ENCODE results near the gene FBXW8.

Gene FBXW8

DNA sequence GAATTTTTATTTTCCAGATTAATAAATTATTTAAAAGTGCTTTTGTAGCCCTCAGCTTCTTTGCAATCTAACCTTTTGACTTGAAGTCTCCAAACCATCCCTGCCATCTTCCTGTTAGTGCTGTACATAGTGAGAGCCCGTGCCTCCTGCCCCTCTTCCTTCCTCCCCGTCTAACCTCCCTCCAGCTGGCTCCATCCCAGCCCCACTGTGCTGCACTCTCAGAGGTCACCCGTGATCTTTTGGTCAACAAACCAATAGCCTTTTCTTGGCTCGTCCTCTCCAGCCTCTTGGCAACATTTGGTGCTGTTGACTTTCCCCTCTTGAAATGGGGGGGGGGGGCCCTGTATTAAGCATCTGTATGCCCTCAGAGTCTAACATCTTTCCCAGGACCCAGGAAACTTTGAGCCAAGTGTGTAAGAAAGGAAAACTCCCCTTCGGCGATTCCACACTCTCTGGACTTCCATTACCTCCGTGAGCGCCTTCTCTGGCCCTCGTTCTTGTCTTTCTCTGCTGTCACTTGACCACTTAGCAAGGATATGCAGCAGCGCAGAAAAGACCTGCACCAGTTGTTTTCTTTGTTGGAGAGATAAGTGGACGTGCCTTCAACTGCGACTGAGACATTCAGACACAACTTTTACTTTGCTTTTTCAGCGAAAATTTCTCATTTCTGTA lies 44.1 kb downstream of the FBXW8 start:
- H3K4me3 Mint-ChIP-seq = no peak overlapping the region
- no peaks in the 10 kb centered on the region for H3K9me3 Mint-ChIP-seq
- no peaks in the 10 kb centered on the region for H3K27me3 Mint-ChIP-seq
- ATAC-seq = no peak
- no peak overlapping the region for H3K27ac Mint-ChIP-seq
- peaks cover 6% of the 10 kb centered on the region for H3K4me1 Mint-ChIP-seq
- H3K36me3 Mint-ChIP-seq = peaks cover 36% of the 10 kb centered on the region

DNA sequence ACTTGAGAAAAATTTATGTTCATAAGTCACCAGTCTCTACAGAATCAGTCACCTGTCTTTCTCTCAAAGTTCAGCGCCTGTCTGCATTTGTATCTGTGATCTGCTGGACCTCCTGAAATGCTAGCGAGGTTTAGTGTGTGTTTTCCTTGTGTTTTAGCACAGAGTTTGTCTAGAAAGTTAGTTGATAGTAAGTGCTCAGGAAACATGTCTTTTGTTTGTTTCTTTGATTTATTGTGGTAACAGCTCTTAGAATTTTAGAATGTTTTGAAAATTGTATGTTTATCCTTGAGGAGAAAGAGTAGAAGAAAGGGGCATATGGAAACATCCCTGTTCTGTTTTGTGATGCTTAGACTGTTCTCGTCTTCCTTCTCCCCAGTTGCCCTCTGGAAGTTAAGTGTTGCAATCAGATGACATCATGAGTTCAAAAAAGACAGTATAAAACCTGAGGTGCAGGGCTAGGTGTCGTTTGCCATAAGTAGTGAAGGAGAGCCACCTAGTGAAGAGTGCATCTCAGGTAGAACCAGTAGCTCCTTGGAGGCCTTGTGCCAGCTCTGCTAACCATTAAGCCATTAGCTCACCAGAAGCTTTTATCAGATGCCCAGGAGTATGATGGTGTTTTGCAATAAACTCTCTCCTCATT lies 44.8 kb downstream of the FBXW8 start:
- Mint-ChIP-seq H3K4me3 (no peak overlapping the region), H3K27me3 (no peaks in the 10 kb centered on the region), H3K4me1 (peaks cover 13% of the 10 kb centered on the region), H3K36me3 (peaks cover 32% of the 10 kb centered on the region), H3K9me3 (no peaks in the 10 kb centered on the region), H3K27ac (no peak overlapping the region)
- no peak for ATAC-seq

DNA sequence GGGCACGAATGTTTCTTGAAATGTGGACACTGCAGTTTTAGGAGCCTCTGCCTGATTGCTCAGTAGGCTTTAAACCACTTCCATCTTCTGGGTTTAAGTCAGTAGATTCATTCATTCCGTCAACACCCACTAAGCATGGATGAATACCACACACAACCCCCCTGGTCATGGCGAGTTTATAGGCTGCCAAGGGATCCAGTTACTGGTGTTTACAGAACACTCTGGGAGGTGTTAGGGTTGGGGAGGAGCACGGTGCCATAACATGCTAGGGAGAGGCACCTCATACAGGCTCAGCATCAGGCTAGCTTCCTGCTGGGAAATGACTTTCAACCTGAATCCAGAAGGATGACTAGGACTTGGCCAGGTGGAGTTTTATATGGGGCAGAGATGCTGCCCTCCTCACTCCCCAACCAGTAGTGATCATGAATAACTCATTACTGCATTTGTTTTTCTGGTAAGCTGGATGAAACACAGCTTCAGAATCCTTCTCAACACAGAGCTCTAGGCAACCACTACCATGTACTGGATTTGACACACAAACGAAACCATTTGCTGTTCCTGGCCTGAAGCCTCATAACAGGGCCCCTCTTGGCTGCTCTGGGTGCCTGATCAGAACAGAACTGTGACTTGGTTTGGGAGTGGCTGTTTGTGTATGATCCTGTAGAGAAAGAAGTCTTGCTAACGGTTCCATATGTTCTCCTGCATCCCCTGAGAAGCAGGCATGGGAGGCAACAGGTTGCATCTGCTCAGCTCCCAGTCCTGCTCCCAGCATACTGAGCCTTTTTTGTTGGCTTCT lies 47.9 kb downstream of the FBXW8 start:
- Mint-ChIP-seq H3K4me3 (no peak overlapping the region), H3K4me1 (peaks cover 33% of the 10 kb centered on the region)
- no peak for ATAC-seq

DNA sequence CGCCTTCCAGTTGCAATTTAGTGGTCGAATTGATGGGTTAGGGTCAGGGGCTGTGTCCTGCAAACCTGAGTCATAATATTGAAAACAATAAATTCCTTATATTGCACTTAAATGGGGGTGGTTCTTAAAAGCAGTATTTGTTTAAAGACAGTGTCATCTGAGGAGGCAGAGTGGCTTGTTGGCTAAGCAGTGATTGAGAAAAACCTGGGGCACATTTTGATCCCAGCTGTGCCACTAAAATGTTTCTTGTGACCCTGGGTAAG lies 48.4 kb downstream of the FBXW8 start:
- Mint-ChIP-seq H3K9me3 (no peaks in the 10 kb centered on the region), H3K4me1 (peaks cover 33% of the 10 kb centered on the region), H3K4me3 (no peak overlapping the region), H3K36me3 (peaks cover 25% of the 10 kb centered on the region), H3K27ac (no peak overlapping the region), H3K27me3 (no peaks in the 10 kb centered on the region)
- ATAC-seq = no peak

More for the DNA sequence above, 47.9 kb downstream of the FBXW8 start:
- H3K36me3 Mint-ChIP-seq = peaks cover 21% of the 10 kb centered on the region
- H3K27me3 Mint-ChIP-seq = no peaks in the 10 kb centered on the region
- H3K9me3 Mint-ChIP-seq = no peaks in the 10 kb centered on the region
- H3K27ac Mint-ChIP-seq = no peak overlapping the region

DNA sequence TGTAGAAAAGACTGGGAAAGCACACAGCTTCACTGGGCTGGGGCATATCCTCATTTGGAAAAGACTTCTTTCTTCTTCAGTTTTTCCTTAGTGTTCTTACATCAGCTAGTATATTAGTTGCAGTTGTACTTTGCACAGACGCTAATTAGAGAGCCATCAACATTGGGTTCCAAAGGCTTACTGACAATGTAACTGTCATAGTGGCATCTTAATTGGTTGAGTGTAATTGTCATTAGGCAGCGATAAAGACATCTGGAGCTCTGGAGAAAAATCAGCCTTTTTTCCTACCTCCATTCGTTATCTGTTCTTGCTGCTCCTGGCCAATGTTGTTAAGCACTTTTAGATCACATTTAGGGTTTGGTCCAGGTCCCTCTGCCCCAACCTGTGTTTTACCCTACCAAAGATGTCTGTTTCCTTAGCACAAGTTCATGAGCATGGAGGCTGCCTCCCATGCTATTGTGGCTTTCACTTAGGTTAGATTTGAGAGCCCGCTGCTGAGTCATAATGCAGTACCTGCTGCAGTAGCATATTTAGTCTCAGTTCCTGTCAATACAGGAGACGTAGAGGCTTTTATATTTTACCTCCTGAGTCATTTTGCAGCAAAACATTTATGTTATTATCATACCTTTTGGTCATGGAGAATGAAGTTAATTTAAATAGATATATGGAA lies 49.2 kb downstream of the FBXW8 start:
- H3K27ac Mint-ChIP-seq = no peak overlapping the region
- ATAC-seq = peak; percentile 93
- H3K36me3 Mint-ChIP-seq = peaks cover 28% of the 10 kb centered on the region
- H3K4me1 Mint-ChIP-seq = peaks cover 33% of the 10 kb centered on the region
- H3K4me3 Mint-ChIP-seq = no peak overlapping the region
- no peaks in the 10 kb centered on the region for H3K9me3 Mint-ChIP-seq
- no peaks in the 10 kb centered on the region for H3K27me3 Mint-ChIP-seq

DNA sequence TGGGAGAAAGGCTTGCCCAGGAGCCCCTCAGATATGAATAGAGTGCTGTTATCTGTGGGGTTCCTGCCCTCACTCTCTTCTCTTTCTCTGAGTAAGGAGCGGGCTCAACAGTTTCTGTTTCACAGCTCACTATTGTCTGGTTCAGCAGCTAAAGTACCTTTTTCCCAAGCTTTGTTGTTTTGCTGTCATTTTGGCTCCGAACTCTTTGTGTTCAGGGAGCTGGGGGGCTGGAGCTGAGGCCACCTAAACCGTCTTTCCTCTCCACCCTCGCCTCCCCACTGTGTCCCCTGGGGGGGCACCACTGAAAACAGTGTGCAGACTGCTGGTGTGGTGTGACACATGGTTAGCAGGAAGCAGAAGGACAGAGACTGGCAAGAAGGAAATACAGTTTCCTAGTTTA lies 51.4 kb downstream of the FBXW8 start:
- Mint-ChIP-seq H3K27ac (no peak overlapping the region), H3K4me1 (peaks cover 29% of the 10 kb centered on the region), H3K4me3 (no peak overlapping the region), H3K9me3 (no peaks in the 10 kb centered on the region), H3K27me3 (no peaks in the 10 kb centered on the region), H3K36me3 (peaks cover 36% of the 10 kb centered on the region)
- ATAC-seq = peak; percentile 45

DNA sequence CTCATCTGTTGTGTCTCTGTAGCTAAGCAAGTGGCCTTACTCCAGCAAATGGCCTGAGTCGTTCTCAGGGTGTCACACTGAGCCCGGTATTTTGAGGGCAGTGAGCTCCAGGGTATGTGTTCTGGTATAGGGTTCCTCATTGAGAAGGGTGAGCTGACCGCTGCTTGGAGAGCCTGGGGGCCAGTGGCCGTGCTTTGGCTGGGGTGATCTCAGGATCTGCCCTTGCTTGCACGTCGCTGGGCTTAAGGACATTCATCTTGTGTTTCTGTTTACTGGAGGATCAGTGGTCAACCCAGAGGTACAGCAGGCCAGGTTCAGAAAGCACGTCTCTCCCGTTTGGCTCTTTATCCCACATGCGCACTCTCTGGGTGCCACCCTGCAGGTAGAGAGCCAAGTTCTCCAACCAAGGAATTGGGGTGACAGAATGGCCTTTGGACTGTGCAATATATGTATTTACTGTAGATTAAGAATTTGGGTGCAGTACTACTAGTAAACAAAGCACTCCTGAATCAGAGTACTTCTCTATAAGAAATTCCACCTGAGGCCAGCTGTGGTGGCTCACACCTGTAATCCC lies 52.1 kb downstream of the FBXW8 start:
- Mint-ChIP-seq H3K27ac (no peak overlapping the region), H3K4me3 (no peak overlapping the region), H3K27me3 (no peaks in the 10 kb centered on the region), H3K4me1 (peaks cover 29% of the 10 kb centered on the region), H3K9me3 (no peaks in the 10 kb centered on the region), H3K36me3 (peaks cover 43% of the 10 kb centered on the region)
- ATAC-seq = no peak

DNA sequence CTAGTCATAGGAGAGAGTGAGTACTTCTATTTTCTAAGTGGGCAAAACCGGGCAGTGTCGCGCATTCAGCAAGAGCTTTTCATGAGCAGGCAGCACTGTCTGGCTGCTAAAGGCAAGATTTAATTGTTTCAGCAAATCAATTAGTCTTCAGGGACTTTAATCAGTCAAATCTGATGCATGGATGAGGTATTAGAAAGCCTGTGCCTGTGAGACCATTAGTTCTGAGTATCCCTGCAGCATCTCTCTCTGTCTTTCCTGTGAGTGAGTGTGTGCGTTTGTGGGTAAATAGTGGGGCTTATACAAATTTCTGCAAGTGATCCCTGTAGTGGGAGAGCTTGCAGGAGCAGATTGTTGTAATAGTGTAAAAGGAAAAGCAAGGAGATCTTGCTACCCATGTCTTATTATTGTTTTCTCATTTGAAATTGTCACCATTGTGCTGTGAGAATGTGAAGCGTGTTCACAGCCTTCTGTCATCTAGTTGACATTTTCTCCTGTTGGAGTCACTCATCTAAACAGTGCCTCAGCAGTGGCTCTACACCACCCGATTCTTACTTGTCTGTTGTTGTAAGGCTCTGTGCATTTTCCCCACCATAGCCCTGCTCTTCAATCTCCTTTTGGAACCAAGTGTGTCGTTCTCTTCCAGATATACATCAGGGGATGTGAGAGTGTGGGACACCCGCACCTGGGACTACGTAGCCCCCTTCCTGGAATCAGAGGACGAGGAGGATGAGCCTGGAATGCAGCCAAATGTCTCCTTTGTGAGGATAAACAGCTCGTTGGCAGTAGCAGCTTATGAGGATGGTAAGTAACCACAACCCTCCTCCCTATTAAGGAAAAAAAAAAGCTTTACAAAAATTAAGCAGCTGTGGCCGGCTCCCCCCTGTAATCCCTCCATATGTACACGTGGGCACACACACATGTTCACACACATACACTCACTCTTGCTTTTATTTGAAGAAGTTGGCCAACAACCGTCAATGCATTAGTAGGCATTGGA lies 53.6 kb downstream of the FBXW8 start:
- H3K27ac Mint-ChIP-seq = no peak overlapping the region
- H3K4me1 Mint-ChIP-seq = peaks cover 29% of the 10 kb centered on the region
- H3K36me3 Mint-ChIP-seq = peaks cover 50% of the 10 kb centered on the region
- no peaks in the 10 kb centered on the region for H3K27me3 Mint-ChIP-seq
- no peak for ATAC-seq
- H3K9me3 Mint-ChIP-seq = no peaks in the 10 kb centered on the region
- H3K4me3 Mint-ChIP-seq = no peak overlapping the region

DNA sequence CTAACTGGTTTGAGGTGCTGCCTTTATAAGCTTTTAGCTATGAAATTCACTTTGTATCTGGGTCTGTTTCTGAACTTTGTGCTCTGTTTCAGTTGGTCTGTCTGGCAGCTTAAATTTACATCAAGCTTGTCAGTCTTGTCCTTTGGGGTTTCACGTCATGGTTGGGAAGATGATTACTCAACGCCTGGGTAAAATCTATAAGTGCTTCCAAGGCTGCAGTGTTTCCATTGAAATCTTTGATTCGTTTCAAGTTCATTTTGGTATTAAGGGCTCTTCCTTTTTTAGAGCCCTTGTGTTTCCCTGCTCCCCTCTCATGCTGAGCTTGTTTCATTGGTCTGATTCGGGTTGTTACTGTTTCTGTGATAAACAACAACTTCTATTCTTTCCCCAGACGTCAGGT lies 58.2 kb downstream of the FBXW8 start:
- no peak overlapping the region for H3K27ac Mint-ChIP-seq
- H3K9me3 Mint-ChIP-seq = no peaks in the 10 kb centered on the region
- H3K27me3 Mint-ChIP-seq = no peaks in the 10 kb centered on the region
- H3K4me3 Mint-ChIP-seq = no peak overlapping the region
- H3K4me1 Mint-ChIP-seq = peaks cover 11% of the 10 kb centered on the region
- no peak for ATAC-seq
- peaks cover 91% of the 10 kb centered on the region for H3K36me3 Mint-ChIP-seq

DNA sequence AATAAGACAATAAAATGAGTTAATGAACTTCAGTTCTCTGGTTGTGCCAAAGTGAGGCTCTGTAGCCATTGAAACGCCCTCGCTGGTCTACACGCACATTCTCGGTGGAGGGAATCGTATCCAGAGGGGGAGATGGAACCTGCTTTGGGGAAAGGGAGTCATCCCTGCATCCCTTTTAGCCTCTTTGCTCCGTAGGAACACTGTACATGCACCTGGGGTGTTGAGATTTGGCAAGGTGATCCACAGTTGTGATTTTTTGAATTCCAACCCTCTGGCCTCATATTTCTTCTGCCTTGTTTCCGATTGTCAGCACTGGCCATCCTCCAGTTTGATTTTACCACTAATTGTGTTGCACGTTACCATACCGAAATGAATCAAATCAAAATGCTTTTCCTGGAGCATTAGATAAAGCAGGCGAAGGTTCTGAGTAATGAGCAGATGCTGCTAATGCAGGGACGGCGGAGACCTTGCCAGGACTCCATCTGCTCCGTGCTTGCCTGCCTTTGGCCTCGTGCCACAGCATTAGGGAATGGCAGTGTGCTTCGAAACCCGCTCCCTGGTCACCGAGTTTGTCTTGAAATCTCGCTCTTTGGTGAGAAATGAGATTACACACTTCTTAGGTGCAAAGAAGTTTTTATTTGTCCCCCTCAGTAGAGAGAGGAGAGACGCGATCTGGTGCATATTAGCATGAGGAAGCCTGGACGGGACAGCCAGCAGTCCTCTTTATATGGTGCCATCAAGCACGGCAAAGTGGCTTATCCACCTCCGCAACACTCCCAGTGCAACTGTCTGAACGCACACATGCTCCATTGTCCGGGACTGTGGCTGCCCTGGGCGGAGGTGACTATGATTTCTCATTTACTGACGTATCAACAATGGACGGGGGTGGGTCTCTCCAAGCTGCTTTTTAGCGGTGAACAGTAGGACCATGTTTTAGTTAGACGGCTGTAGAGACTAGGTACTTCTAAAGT lies 59.1 kb downstream of the FBXW8 start:
- Mint-ChIP-seq H3K36me3 (peaks cover 88% of the 10 kb centered on the region), H3K27ac (no peak overlapping the region), H3K4me3 (no peak overlapping the region), H3K27me3 (no peaks in the 10 kb centered on the region), H3K9me3 (no peaks in the 10 kb centered on the region), H3K4me1 (peaks cover 11% of the 10 kb centered on the region)
- no peak for ATAC-seq

DNA sequence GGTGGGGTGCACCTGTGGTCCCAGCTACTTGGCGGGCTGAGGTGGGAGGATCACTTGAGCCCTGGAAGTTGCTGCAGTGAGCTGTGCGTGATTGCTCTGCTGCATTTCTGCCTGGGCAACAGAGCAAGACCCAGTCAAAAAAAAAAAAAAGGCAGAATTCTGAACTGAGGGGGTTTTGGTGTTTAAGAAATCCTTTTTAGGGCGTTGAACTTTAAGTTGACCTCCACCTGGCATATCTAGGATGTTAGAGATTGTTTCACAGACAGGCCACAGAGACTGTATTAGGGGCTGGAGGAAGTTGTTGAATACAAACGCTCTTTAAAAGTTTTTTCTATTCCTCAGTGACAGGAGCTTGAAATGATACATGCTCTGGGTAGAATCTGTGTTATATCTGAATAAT lies 60.5 kb downstream of the FBXW8 start:
- Mint-ChIP-seq H3K4me3 (no peak overlapping the region), H3K4me1 (peaks cover 11% of the 10 kb centered on the region), H3K27ac (no peak overlapping the region), H3K27me3 (no peaks in the 10 kb centered on the region), H3K9me3 (no peaks in the 10 kb centered on the region), H3K36me3 (peaks cover 85% of the 10 kb centered on the region)
- ATAC-seq = peak; percentile 50

DNA sequence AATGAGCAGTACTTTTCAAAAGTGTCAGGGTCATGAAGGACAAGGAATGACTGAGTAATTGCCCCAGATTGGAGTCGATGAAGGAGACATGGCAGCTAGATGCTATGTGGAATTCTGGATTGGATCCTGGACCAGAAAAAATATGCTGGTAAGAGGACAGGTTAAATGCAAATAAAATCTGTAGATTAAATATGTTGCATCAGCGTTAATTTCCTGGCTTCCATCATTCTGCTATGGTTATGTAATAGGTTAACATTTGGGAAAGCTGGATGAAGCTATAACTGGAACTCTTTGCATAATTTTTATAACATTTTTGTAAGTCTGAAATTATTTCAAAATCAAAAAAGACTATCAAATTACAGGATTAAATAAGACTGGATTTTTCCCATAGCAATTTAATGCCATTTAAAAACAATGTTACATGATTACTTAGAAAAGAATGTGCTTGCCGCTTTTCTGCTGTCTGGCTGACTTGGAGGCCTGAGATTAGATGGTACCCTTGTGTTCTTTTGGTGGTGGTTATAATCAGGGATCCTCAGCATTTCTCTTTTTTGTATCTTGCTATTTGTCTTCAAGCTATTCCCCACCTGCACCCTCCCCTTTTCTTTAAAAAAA lies 65.1 kb downstream of the FBXW8 start:
- no peak overlapping the region for H3K27ac Mint-ChIP-seq
- peaks cover 55% of the 10 kb centered on the region for H3K36me3 Mint-ChIP-seq
- no peak for ATAC-seq
- no peaks in the 10 kb centered on the region for H3K27me3 Mint-ChIP-seq
- H3K4me3 Mint-ChIP-seq = no peak overlapping the region
- H3K9me3 Mint-ChIP-seq = no peaks in the 10 kb centered on the region
- H3K4me1 Mint-ChIP-seq = peaks cover 24% of the 10 kb centered on the region
